SU-DHL-6 (cell line): ENCODE data around the gene VPS51.

Source experiments
- H2AFZ ChIP-seq: fragments of 200-600 bp; sonication (generic); 2 replicates; pipeline ENCODE4 v1.6.1; 2014; ENCODE audit warnings: low read depth, mild to moderate bottlenecking, moderate library complexity, mixed read lengths, antibody characterized with exemption, low read length; ENCODE audit not compliant: severe bottlenecking
- H3F3A ChIP-seq: fragments of 200-600 bp; shearing (Covaris generic); 2 replicates; pipeline ENCODE4 v1.6.0; 2016; ENCODE audit warnings: antibody characterized with exemption, mild to moderate bottlenecking; ENCODE audit not compliant: insufficient read depth
- H3K27ac ChIP-seq: fragments of 200-600 bp; sonication (generic); 2 replicates; pipeline ENCODE4 v1.5.1; 2016; ENCODE audit warnings: low read depth, mild to moderate bottlenecking, low read length, moderate library complexity, mixed read lengths
- H3K27me3 ChIP-seq: fragments of 200-600 bp; sonication (generic), shearing (Covaris generic); 2 replicates; pipeline ENCODE4 v1.6.0; 2014; ENCODE audit warnings: mild to moderate bottlenecking, low read length
- H3K36me3 ChIP-seq: fragments of 200-600 bp; sonication (generic); 2 replicates; pipeline ENCODE4 v1.6.1; 2014; ENCODE audit warnings: mild to moderate bottlenecking, low read length, mixed read lengths
- H3K4me2 ChIP-seq: fragments of 300-600, 200-600 bp; shearing (Covaris generic), sonication (generic); 2 replicates; pipeline ENCODE4 v1.6.0; 2014; ENCODE audit warnings: low read length, low read depth, mild to moderate bottlenecking; ENCODE audit not compliant: poor library complexity, severe bottlenecking
- H3K4me3 ChIP-seq: fragments of 200-600 bp; sonication (generic); 2 replicates; pipeline ENCODE4 v1.5.1; 2014; ENCODE audit warnings: antibody characterized with exemption, low read length, mild to moderate bottlenecking, mixed read lengths; ENCODE audit not compliant: insufficient read depth, poor library complexity, severe bottlenecking
- H3K79me2 ChIP-seq: fragments of 200-600 bp; sonication (generic); 2 replicates; pipeline ENCODE4 v1.6.1; 2014; ENCODE audit warnings: mild to moderate bottlenecking, low read length, moderate library complexity; ENCODE audit not compliant: insufficient read depth
- H3K9ac ChIP-seq: fragments of 200-600 bp; sonication (generic); 2 replicates; pipeline ENCODE4 v1.7.0; 2014; ENCODE audit warnings: mild to moderate bottlenecking, low read length
- H3K9me2 ChIP-seq: fragments of 200-600 bp; sonication (generic); replicated peaks from 2 replicates; pipeline ENCODE4 v1.6.1; 2014; ENCODE audit warnings: low read length; ENCODE audit not compliant: insufficient read depth
- H3K9me3 ChIP-seq: fragments of 200-600 bp; sonication (generic); 2 replicates; pipeline ENCODE4 v1.6.1; 2014; ENCODE audit warnings: low read length, mixed read lengths; ENCODE audit not compliant: insufficient read depth
- H4K20me1 ChIP-seq: fragments of 200-600 bp; sonication (generic); 2 replicates; pipeline ENCODE4 v1.6.1; 2014; ENCODE audit warnings: low read depth, mild to moderate bottlenecking, antibody characterized with exemption, low read length, moderate library complexity, mixed read lengths
- EZH2phosphoT487 ChIP-seq: fragments of 200-600 bp; sonication (generic), shearing (Covaris generic); conservative IDR thresholded peaks from 2 replicates; pipeline ENCODE4 v1.6.1; 2018; ENCODE audit warnings: mild to moderate bottlenecking, antibody characterized with exemption, low read length, moderate library complexity, mixed read lengths
- TF ChIP-seq, protein P1 (sequence below): fragments of 200-600 bp; sonication (generic); IDR thresholded peaks from one replicate; pipeline ENCODE4 v1.5.1; 2017; ENCODE audit warnings: antibody characterized with exemption, mild to moderate bottlenecking, low read length, moderate library complexity; ENCODE audit not compliant: insufficient read depth, poor library complexity, severe bottlenecking

VPS51 gene

GRCh38 chr11:65089621-65090020, 6.4 kb upstream of the VPS51 start:
- Histone ChIP-seq H3K36me3 (no peaks in the 10 kb centered on the region), H3K4me2 (no peak overlapping the region), H4K20me1 (no peaks in the 10 kb centered on the region), H3K27me3 (no peaks in the 10 kb centered on the region), H3K9ac (no peak overlapping the region), H3K9me3 (no peaks in the 10 kb centered on the region), H3K4me3 (no peak overlapping the region), H3K27ac (no peak overlapping the region), H2AFZ (no peak overlapping the region), H3F3A (peaks cover 9% of the 10 kb centered on the region; the same call in 1 of the 2 replicates), H3K9me2 (no peaks in the 10 kb centered on the region), H3K79me2 (peaks cover 10% of the 10 kb centered on the region)
- TF ChIP-seq, protein P1, sequence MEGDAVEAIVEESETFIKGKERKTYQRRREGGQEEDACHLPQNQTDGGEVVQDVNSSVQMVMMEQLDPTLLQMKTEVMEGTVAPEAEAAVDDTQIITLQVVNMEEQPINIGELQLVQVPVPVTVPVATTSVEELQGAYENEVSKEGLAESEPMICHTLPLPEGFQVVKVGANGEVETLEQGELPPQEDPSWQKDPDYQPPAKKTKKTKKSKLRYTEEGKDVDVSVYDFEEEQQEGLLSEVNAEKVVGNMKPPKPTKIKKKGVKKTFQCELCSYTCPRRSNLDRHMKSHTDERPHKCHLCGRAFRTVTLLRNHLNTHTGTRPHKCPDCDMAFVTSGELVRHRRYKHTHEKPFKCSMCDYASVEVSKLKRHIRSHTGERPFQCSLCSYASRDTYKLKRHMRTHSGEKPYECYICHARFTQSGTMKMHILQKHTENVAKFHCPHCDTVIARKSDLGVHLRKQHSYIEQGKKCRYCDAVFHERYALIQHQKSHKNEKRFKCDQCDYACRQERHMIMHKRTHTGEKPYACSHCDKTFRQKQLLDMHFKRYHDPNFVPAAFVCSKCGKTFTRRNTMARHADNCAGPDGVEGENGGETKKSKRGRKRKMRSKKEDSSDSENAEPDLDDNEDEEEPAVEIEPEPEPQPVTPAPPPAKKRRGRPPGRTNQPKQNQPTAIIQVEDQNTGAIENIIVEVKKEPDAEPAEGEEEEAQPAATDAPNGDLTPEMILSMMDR: no peak
- no peak for TF ChIP-seq EZH2phosphoT487

DNA sequence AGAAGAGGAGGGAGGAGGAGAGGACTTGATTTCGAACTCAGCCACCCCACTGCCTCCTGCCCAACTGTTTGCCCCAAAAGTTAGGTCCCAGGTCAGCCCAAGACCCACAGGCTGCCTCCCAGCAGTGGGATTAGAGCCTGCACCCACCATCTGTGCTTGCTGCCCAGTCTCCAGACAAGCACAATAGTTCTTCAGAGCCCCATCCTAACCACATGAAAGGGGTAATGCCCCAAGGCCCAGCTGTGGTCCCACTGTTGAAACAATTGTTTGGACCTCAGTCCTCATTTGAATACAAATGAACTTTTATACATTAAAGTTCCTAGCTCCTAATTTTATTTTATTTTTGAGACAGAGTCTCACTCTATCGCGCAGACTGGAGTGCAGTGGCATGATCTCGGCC, 5.4 kb upstream of the VPS51 start:
- peaks cover 9% of the 10 kb centered on the region for H3F3A ChIP-seq
- H3K79me2 ChIP-seq: no peaks in the 10 kb centered on the region
- no peaks in the 10 kb centered on the region for H3K27me3 ChIP-seq
- no peak overlapping the region for H3K27ac ChIP-seq
- H3K9ac ChIP-seq: no peak overlapping the region
- TF ChIP-seq, protein P1: no peak
- TF ChIP-seq EZH2phosphoT487: no peak
- no peak overlapping the region for H2AFZ ChIP-seq
- H3K4me3 ChIP-seq: no peak overlapping the region
- H3K36me3 ChIP-seq: no peaks in the 10 kb centered on the region
- H3K9me2 ChIP-seq: no peaks in the 10 kb centered on the region
- no peaks in the 10 kb centered on the region for H4K20me1 ChIP-seq
- H3K9me3 ChIP-seq: no peaks in the 10 kb centered on the region
- H3K4me2 ChIP-seq: no peak overlapping the region

- Histone ChIP-seq H3K9me2 (no peaks in the 10 kb centered on the region), H3K27me3 (no peaks in the 10 kb centered on the region), H3K4me3 (peak overlapping the region; percentile 82), H3K36me3 (peaks cover 6% of the 10 kb centered on the region; the same call in 1 of the 2 replicates), H2AFZ (peak overlapping the region; percentile 89), H3K4me2 (peak overlapping the region; percentile 76), H3F3A (peaks cover 9% of the 10 kb centered on the region), H4K20me1 (no peaks in the 10 kb centered on the region), H3K79me2 (peaks cover 33% of the 10 kb centered on the region), H3K9me3 (no peaks in the 10 kb centered on the region), H3K9ac (peak overlapping the region; percentile 77), H3K27ac (no peak overlapping the region)
- TF ChIP-seq, protein P1: no peak
- TF ChIP-seq EZH2phosphoT487: no peak
Observed at GRCh38 chr11:65095427-65095826, 587 bp upstream of the VPS51 start.

DNA sequence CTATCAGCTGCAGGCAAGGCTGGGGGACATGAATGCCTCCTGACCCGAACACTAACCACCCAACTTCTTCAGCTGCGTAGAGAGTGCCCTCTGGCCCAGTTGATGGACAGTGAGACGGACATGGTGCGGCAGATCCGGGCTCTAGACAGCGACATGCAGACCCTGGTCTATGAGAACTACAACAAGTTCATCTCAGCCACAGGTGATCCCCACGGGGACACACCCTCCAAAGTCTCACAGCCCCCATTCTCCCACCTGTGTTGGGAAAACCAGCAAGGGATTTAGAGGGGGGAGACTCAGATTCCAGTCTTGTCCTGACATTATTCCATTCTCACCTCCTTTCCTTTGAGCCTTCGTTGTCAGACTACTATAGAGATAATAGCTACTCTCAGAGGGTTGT, 912 bp downstream of the VPS51 start:
- peaks cover 6% of the 10 kb centered on the region; the same call in 1 of the 2 replicates for H3K36me3 ChIP-seq
- peak overlapping the region; percentile 82 for H3K4me3 ChIP-seq
- TF ChIP-seq, protein P1: no peak
- no peak for TF ChIP-seq EZH2phosphoT487
- no peaks in the 10 kb centered on the region for H3K27me3 ChIP-seq
- H3F3A ChIP-seq: peaks cover 7% of the 10 kb centered on the region
- H3K9ac ChIP-seq: peak overlapping the region; percentile 77
- peaks cover 33% of the 10 kb centered on the region for H3K79me2 ChIP-seq
- H3K27ac ChIP-seq: no peak overlapping the region; the same call in 1 of the 2 replicates
- H3K9me2 ChIP-seq: no peaks in the 10 kb centered on the region
- no peak overlapping the region for H2AFZ ChIP-seq
- no peaks in the 10 kb centered on the region for H4K20me1 ChIP-seq
- peak overlapping the region; percentile 76 for H3K4me2 ChIP-seq
- no peaks in the 10 kb centered on the region for H3K9me3 ChIP-seq
